B cell (primary cell): ENCODE results near the gene NPPC. TPM values are rescaled to one million over a fixed set of nuclear protein-coding genes. Genes with fewer than 3 reads are reported as not detected.

Source experiments
- ATAC-seq: fragments of 200-7000 bp; cut with Tn5 transposase; one replicate; pipeline ENCODE4 v1.10.0; 2021; ENCODE audit warnings: low read depth, mild to moderate bottlenecking, moderate number of reproducible peaks, moderate library complexity
- CTCF ChIA-PET: fragments of 350-600 bp; sonication (Branson Sonifier 250); formaldehyde crosslinking; loops from one replicate; lab custom pipeline; 2021; ENCODE audit warnings: antibody characterized with exemption, inconsistent platforms; lab: Charles Lee
- POLR2A ChIA-PET: fragments of 350-600 bp; sonication (Branson Sonifier 250); formaldehyde crosslinking; loops from one replicate; lab custom pipeline; 2021; ENCODE audit warnings: antibody characterized with exemption; lab: Charles Lee
- DNase-seq: peaks from one replicate; pipeline ENCODE4 v3.0.0; 2013
- H2AFZ ChIP-seq: 2 replicates; pipeline ENCODE4 v1.6.1; 2012; ENCODE audit warnings: mild to moderate bottlenecking, low read depth, low read length; ENCODE audit not compliant: insufficient read depth, poor library complexity, severe bottlenecking
- H3K27ac ChIP-seq, 2 donors: 1 replicate in 1 of 2; 2 replicates in 1 of 2; pipeline ENCODE4 v1.5.1; 2012 to 2013; ENCODE audit warnings: low read length in 2 of 2, mild to moderate bottlenecking in 2 of 2, moderate library complexity in 1 of 2
- H3K27me3 ChIP-seq, 4 experiments: fragments of 200-600 bp in 1 of 4; sonication (generic) in 1 of 4; replicated peaks in 1 of 4; 1 replicate in 2 of 4; 2 replicates in 2 of 4; pipeline versions ENCODE4 v1.6.1 to v1.7.0; 2013 to 2016; ENCODE audit warnings: low read length in 3 of 4, mild to moderate bottlenecking in 2 of 4, mixed read lengths in 1 of 4, moderate library complexity in 1 of 4; ENCODE audit not compliant: insufficient read depth in 4 of 4, control insufficient read depth in 3 of 4; ENCODE audit errors: control extremely low read depth in 1 of 4
- H3K36me3 ChIP-seq, 2 experiments: replicated peaks in 1 of 2; 1 replicate in 1 of 2; 2 replicates in 1 of 2; pipeline versions ENCODE4 v1.6.1 to v1.7.1; 2013; ENCODE audit warnings: low read length in 1 of 2; ENCODE audit not compliant: insufficient read depth in 2 of 2, control insufficient read depth in 1 of 2; ENCODE audit errors: control extremely low read depth in 1 of 2, extremely low read depth in 1 of 2
- H3K4me1 ChIP-seq, 2 donors: fragments of 200-600 bp in 1 of 2; sonication (generic) in 1 of 2; 1 replicate in 1 of 2; 2 replicates in 1 of 2; pipeline versions ENCODE4 v1.5.1 to v1.6.1; 2013 to 2017; ENCODE audit warnings: low read length in 2 of 2; ENCODE audit not compliant: control insufficient read depth in 2 of 2, insufficient read depth in 2 of 2
- H3K4me2 ChIP-seq: replicated peaks from 2 replicates; pipeline ENCODE3; 2012; ENCODE audit warnings: mild to moderate bottlenecking, low read depth, low read length; ENCODE audit not compliant: poor library complexity, severe bottlenecking
- H3K4me3 ChIP-seq, 5 experiments: fragments of 200-600 bp in 1 of 5; sonication (generic) in 1 of 5; 1 replicate in 3 of 5; 2 replicates in 2 of 5; pipeline versions ENCODE4 v1.5.1 to v1.7.0; 2011 to 2016; ENCODE audit warnings: low read length in 4 of 5, mild to moderate bottlenecking in 4 of 5, low read depth in 2 of 5, control low read depth in 1 of 5, moderate library complexity in 1 of 5; ENCODE audit not compliant: insufficient read depth in 1 of 5; ENCODE audit errors: control extremely low read depth in 1 of 5, extremely low read depth in 1 of 5
- H3K79me2 ChIP-seq: fragments of 200-600 bp; sonication (generic); one replicate; pipeline ENCODE4 v1.6.0; 2016; ENCODE audit warnings: low read length; ENCODE audit not compliant: control insufficient read depth, insufficient read depth
- H3K9ac ChIP-seq: fragments of 200-600 bp; sonication (generic); 2 replicates; pipeline ENCODE4 v1.6.1; 2017; ENCODE audit warnings: mild to moderate bottlenecking, low read length, moderate library complexity
- H3K9me3 ChIP-seq, 3 donors: one replicate each; pipeline versions ENCODE4 v1.6.1 to v1.7.1; 2013; ENCODE audit warnings: low read length in 2 of 3; ENCODE audit not compliant: control insufficient read depth in 2 of 3, insufficient read depth in 1 of 3; ENCODE audit errors: control extremely low read depth in 1 of 3
- H4K20me1 ChIP-seq: 2 replicates; pipeline ENCODE4 v1.6.0; 2012; ENCODE audit warnings: mild to moderate bottlenecking, low read length; ENCODE audit not compliant: insufficient read depth, control insufficient read depth, poor library complexity, severe bottlenecking
- H3K27ac Mint-ChIP-seq: one replicate; pipeline ENCODE4 v1.8.0; 2021; ENCODE audit warnings: mixed read lengths
- H3K27me3 Mint-ChIP-seq: one replicate; pipeline ENCODE4 v1.8.0; 2021; ENCODE audit warnings: mixed read lengths
- H3K4me1 Mint-ChIP-seq: one replicate; pipeline ENCODE4 v1.8.0; 2021; ENCODE audit warnings: mixed read lengths
- H3K4me3 Mint-ChIP-seq: one replicate; pipeline ENCODE4 v1.8.0; 2021; ENCODE audit warnings: mixed read lengths
- H3K9me3 Mint-ChIP-seq: one replicate; pipeline ENCODE4 v1.8.0; 2022; ENCODE audit warnings: mixed read lengths; ENCODE audit not compliant: insufficient read depth
- EZH2 ChIP-seq: IDR thresholded peaks from 2 replicates; pipeline ENCODE4 v1.6.1; 2012; ENCODE audit warnings: borderline replicate concordance, low read depth, mild to moderate bottlenecking, moderate library complexity, low read length; ENCODE audit not compliant: insufficient read depth, poor library complexity, severe bottlenecking
- WGBS: methylation state at CpG from one replicate; pipeline ENCODE4 v1.1.5; 2013; ENCODE audit warnings: missing lambda C conversion rate; ENCODE audit not compliant: insufficient coverage; 5-methylcytosine and 5-hydroxymethylcytosine counted together
- intact Hi-C: fragments of 100-400 bp; cut with micrococcal nuclease; formaldehyde crosslinking; loops from one replicate; pipeline ENCODE4 v1.10.0; 2022
- polyA plus RNA-seq: library from polyadenylated mRNA; depleted of rRNA; stranded (reverse); fragments of >200 nt; gene quantifications from 2 replicates; pipeline ENCODE4 v1.2.3, GENCODE V29; 2012
- total RNA-seq, 2 donors: library from RNA; stranded (reverse); fragments of 120-200 nt in 1 of 2; gene quantifications; 1 replicate in 1 of 2; 2 replicates in 1 of 2; pipeline versions ENCODE4 v1.2.3 to v1.2.4, GENCODE V29; 2013 to 2022
- TF ChIP-seq, protein P1 (sequence below): fragments of 200-600 bp; IDR thresholded peaks from one replicate; pipeline ENCODE4 v1.8.0; 2022; ENCODE audit warnings: antibody characterized with exemption, mild to moderate bottlenecking

The NPPC gene
- total and polyA plus RNA-seq, 2 donors (not counting 1 experiment from before 2014, with no cell fraction given) = 0.33 to 0.71 TPM

DNA sequence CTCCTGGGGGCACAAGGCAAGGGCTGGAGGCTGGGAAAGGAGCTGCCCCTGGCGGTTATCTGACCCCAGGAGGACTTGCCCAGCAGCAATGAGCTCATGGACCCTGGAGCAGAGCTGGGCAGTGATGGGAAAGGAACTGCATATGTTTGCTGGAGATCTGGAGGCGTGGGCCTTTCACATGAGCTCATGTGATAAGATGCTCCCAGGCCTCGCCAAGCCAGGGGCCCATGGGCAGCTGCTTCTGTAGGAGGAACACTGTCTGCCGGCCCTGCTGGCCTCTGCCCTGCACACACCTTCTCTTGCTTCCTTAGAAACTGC lies 9.0 kb upstream of the NPPC start:
- Histone ChIP-seq H3K79me2 (no peaks in the 10 kb centered on the region), H3K4me2 (no peak overlapping the region), H4K20me1 (no peaks in the 10 kb centered on the region), H3K27ac (no peak overlapping the region), H2AFZ (no peak overlapping the region), H3K36me3 (no peaks in the 10 kb centered on the region), H3K4me3 (no peak overlapping the region), H3K9ac (no peak overlapping the region), H3K27me3 (peaks cover 0 to 11% (median 2%) of the 10 kb centered on the region in 4 experiments), H3K9me3 (no peaks in the 10 kb centered on the region), H3K4me1 (peaks cover 0 to 13% of the 10 kb centered on the region in 2 donors)
- Mint-ChIP-seq H3K27ac (no peak overlapping the region), H3K4me1 (peaks cover 11% of the 10 kb centered on the region), H3K9me3 (no peaks in the 10 kb centered on the region), H3K27me3 (peaks cover 29% of the 10 kb centered on the region), H3K4me3 (no peak overlapping the region)
- intact Hi-C loops = no loop called here
- POLR2A ChIA-PET = no interaction called here
- ATAC-seq (no peak), DNase-seq (no peak)
- CTCF ChIA-PET = interaction anchor here (0.5 to 1.7 kb wide), 3 partner anchors 10 to 946 kb away, joined by 3 to 7 read pairs (median 5); no protein-coding TSS in a partner anchor
- 86% methylated on average over 3 of the region's 4 CpGs for WGBS
- no peak for TF ChIP-seq EZH2
- TF ChIP-seq, protein P1, sequence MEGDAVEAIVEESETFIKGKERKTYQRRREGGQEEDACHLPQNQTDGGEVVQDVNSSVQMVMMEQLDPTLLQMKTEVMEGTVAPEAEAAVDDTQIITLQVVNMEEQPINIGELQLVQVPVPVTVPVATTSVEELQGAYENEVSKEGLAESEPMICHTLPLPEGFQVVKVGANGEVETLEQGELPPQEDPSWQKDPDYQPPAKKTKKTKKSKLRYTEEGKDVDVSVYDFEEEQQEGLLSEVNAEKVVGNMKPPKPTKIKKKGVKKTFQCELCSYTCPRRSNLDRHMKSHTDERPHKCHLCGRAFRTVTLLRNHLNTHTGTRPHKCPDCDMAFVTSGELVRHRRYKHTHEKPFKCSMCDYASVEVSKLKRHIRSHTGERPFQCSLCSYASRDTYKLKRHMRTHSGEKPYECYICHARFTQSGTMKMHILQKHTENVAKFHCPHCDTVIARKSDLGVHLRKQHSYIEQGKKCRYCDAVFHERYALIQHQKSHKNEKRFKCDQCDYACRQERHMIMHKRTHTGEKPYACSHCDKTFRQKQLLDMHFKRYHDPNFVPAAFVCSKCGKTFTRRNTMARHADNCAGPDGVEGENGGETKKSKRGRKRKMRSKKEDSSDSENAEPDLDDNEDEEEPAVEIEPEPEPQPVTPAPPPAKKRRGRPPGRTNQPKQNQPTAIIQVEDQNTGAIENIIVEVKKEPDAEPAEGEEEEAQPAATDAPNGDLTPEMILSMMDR = no peak

DNA sequence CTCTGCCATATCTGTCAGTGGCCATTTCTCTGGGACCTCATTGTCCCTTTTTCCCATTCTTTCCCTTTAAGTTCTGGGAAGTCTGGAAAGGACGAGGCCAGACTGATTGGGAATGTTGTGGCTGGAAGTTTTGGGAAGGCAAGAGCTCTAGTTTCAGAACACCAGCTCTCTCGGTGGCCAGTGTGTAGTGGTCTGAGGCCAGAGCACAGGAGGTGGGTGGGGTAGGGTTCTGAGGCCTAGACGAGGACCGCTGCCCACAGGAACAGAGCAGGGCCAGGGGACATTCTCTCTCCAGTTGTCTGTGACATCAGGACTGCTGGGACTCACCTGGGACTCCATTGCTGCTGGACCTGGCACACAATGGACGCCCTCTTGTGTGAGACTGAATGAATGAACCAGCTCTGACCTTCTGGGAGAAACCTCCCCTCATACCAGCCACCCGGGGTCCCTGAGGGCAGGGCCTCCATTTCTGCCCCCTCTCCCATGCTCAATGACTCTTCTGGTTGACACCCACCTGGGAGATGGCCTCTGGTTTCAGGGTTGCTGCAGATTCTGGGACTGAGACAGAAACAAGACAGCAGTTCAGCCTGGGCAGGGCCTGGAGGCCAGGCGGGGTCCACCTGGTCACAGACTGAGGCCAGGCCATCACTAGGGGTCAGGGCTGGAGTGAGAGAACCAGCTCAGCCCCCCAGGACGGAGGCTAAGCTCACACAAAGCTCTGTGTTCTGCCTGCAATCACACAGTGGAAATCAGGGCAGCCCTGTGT lies 8.4 kb upstream of the NPPC start:
- peaks cover 29% of the 10 kb centered on the region for H3K27me3 Mint-ChIP-seq
- H3K4me3 ChIP-seq = no peak overlapping the region
- no peaks in the 10 kb centered on the region for H3K79me2 ChIP-seq
- no peak overlapping the region for H3K27ac ChIP-seq
- intact Hi-C loops = no loop called here
- no peak overlapping the region for H3K4me3 Mint-ChIP-seq
- no peaks in the 10 kb centered on the region for H4K20me1 ChIP-seq
- no peak overlapping the region for H3K4me2 ChIP-seq
- H3K4me1 ChIP-seq = peaks cover 0 to 13% of the 10 kb centered on the region in 2 donors
- H3K4me1 Mint-ChIP-seq = peaks cover 11% of the 10 kb centered on the region
- DNase-seq (no peak), ATAC-seq (no peak)
- H3K9me3 Mint-ChIP-seq = no peaks in the 10 kb centered on the region
- H3K27ac Mint-ChIP-seq = no peak overlapping the region
- H2AFZ ChIP-seq = no peak overlapping the region
- WGBS = 77% methylated on average over 8 of the region's 8 CpGs
- CTCF ChIA-PET = interaction anchor here (0.6 to 1.7 kb wide), 3 partner anchors 9 to 34 kb away, joined by 3 to 7 read pairs (median 5); no protein-coding TSS in a partner anchor
- no peaks in the 10 kb centered on the region for H3K9me3 ChIP-seq
- TF ChIP-seq EZH2 = no peak
- TF ChIP-seq, protein P1 = no peak
- H3K9ac ChIP-seq = no peak overlapping the region
- peaks cover 0 to 14% (median 2%) of the 10 kb centered on the region in 4 experiments for H3K27me3 ChIP-seq
- POLR2A ChIA-PET = no interaction called here
- no peaks in the 10 kb centered on the region for H3K36me3 ChIP-seq
